KOPT-K1 (cell line): ENCODE data around the gene ANKRD13A.
A peak's percentile ranks its signal among the peaks of the same experiment; 100 is the strongest.

ENCODE experiments used
- H3K27ac ChIP-seq: fragments of 200-600 bp; sonication (generic); 2 replicates; pipeline ENCODE4 v1.5.1; 2016; ENCODE audit warnings: antibody characterized with exemption, mild to moderate bottlenecking, low read depth, low read length; ENCODE audit not compliant: poor library complexity, severe bottlenecking
- H3K36me3 ChIP-seq: fragments of 200-600 bp; sonication (generic); 2 replicates; pipeline ENCODE4 v1.5.1; 2017; ENCODE audit warnings: antibody characterized with exemption, mild to moderate bottlenecking, low read length, moderate library complexity; ENCODE audit not compliant: insufficient read depth
- H3K9me3 ChIP-seq: fragments of 200-600 bp; sonication (generic); 2 replicates; pipeline ENCODE4 v1.5.1; 2017; ENCODE audit warnings: antibody characterized with exemption, low read length, mild to moderate bottlenecking; ENCODE audit not compliant: insufficient read depth, poor library complexity, severe bottlenecking

Gene ANKRD13A

GRCh38 chr12:109998904-109999648, at the start of gene ANKRD13A:
Gene ANKRD13A (plus strand): TSS chr12:109999430. CDS start chr12:109999689, 259 bp downstream.
- H3K36me3 ChIP-seq, result peaks cover 15% of the 10 kb centered on the region
- H3K27ac ChIP-seq, result peak within 1 kb of the TSS; percentile 83
- H3K9me3 ChIP-seq, result no peaks in the 10 kb centered on the region

- Histone ChIP-seq H3K27ac (no peak overlapping the region), H3K9me3 (no peaks in the 10 kb centered on the region), H3K36me3 (peaks cover 98% of the 10 kb centered on the region)
Measured at GRCh38 chr12:109950625-109951024, 48.6 kb upstream of the ANKRD13A start.

- H3K27ac ChIP-seq, result no peak overlapping the region
- peaks cover 98% of the 10 kb centered on the region for H3K36me3 ChIP-seq
- H3K9me3 ChIP-seq, result no peaks in the 10 kb centered on the region
Measured at GRCh38 chr12:109951136-109951535, 48.1 kb upstream of the ANKRD13A start.

- H3K27ac ChIP-seq, result no peak overlapping the region
- no peaks in the 10 kb centered on the region for H3K9me3 ChIP-seq
- H3K36me3 ChIP-seq, result peaks cover 98% of the 10 kb centered on the region
Measured at GRCh38 chr12:109951751-109952150, 47.5 kb upstream of the ANKRD13A start.

- Histone ChIP-seq H3K9me3 (no peaks in the 10 kb centered on the region), H3K36me3 (peaks cover 98% of the 10 kb centered on the region), H3K27ac (no peak overlapping the region)
Measured at GRCh38 chr12:109952160-109952858, 46.9 kb upstream of the ANKRD13A start.

GRCh38 chr12:109952873-109953272, 46.4 kb upstream of the ANKRD13A start:
- H3K9me3 ChIP-seq, result no peaks in the 10 kb centered on the region
- peaks cover 97% of the 10 kb centered on the region for H3K36me3 ChIP-seq

GRCh38 chr12:109953656-109954055, 45.6 kb upstream of the ANKRD13A start:
- Histone ChIP-seq H3K27ac (no peak overlapping the region), H3K9me3 (no peaks in the 10 kb centered on the region), H3K36me3 (peaks cover 97% of the 10 kb centered on the region)

More at GRCh38 chr12:109952873-109953272, 46.4 kb upstream of the ANKRD13A start:
- H3K27ac ChIP-seq, result no peak overlapping the region

GRCh38 chr12:109958374-109958773, 40.9 kb upstream of the ANKRD13A start:
- Histone ChIP-seq H3K36me3 (peaks cover 97% of the 10 kb centered on the region), H3K27ac (no peak overlapping the region), H3K9me3 (no peaks in the 10 kb centered on the region)

GRCh38 chr12:109959411-109960093, 39.7 kb upstream of the ANKRD13A start:
- no peak overlapping the region for H3K27ac ChIP-seq
- no peaks in the 10 kb centered on the region for H3K9me3 ChIP-seq
- H3K36me3 ChIP-seq, result peaks cover 97% of the 10 kb centered on the region

GRCh38 chr12:109961201-109961600, 38.0 kb upstream of the ANKRD13A start:
- H3K36me3 ChIP-seq, result peaks cover 98% of the 10 kb centered on the region
- H3K9me3 ChIP-seq, result no peaks in the 10 kb centered on the region
- H3K27ac ChIP-seq, result no peak overlapping the region

- no peaks in the 10 kb centered on the region for H3K9me3 ChIP-seq
- peaks cover 98% of the 10 kb centered on the region for H3K36me3 ChIP-seq
- H3K27ac ChIP-seq, result no peak overlapping the region
Measured at GRCh38 chr12:109961612-109962011, 37.6 kb upstream of the ANKRD13A start.

GRCh38 chr12:109962398-109962797, 36.8 kb upstream of the ANKRD13A start:
- Histone ChIP-seq H3K27ac (no peak overlapping the region), H3K9me3 (no peaks in the 10 kb centered on the region), H3K36me3 (peaks cover 98% of the 10 kb centered on the region)

GRCh38 chr12:109963330-109963729, 35.9 kb upstream of the ANKRD13A start:
- peaks cover 98% of the 10 kb centered on the region for H3K36me3 ChIP-seq
- no peak overlapping the region for H3K27ac ChIP-seq
- H3K9me3 ChIP-seq, result no peaks in the 10 kb centered on the region

- Histone ChIP-seq H3K27ac (no peak overlapping the region), H3K36me3 (peaks cover 98% of the 10 kb centered on the region), H3K9me3 (no peaks in the 10 kb centered on the region)
Measured at GRCh38 chr12:109963743-109964429, 35.3 kb upstream of the ANKRD13A start.

GRCh38 chr12:109966546-109966945, 32.7 kb upstream of the ANKRD13A start:
- H3K9me3 ChIP-seq, result no peaks in the 10 kb centered on the region
- peaks cover 98% of the 10 kb centered on the region for H3K36me3 ChIP-seq
- H3K27ac ChIP-seq, result no peak overlapping the region
